Activated T-cell treated with anti-CD3 and anti-CD28 coated beads, Interleukin-2, amount 50 U/mL, for 4 hours (primary cell): ENCODE data around the gene USP15. TPM values are rescaled to one million over a fixed set of nuclear protein-coding genes. Genes with fewer than 3 reads are reported as not detected.
A peak's percentile ranks its signal among the peaks of the same experiment; 100 is the strongest.

ENCODE experiments used
- ATAC-seq, 2 donors: fragments of 200-7000 bp; cut with Tn5 transposase; one replicate each; pipeline ENCODE4 v1.10.0; 2021
- DNase-seq: peaks from one replicate; pipeline ENCODE4 v3.0.0-alpha.2; 2020
- H3K27me3 Mint-ChIP-seq: one replicate; pipeline ENCODE4 v1.8.0; 2021; ENCODE audit warnings: low read depth, mixed read lengths
- H3K36me3 Mint-ChIP-seq: one replicate; pipeline ENCODE4 v1.8.0; 2022; ENCODE audit warnings: mixed read lengths; ENCODE audit not compliant: insufficient read depth
- H3K4me1 Mint-ChIP-seq: one replicate; pipeline ENCODE4 v1.8.0; 2021; ENCODE audit warnings: low read depth, mixed read lengths
- H3K4me3 Mint-ChIP-seq: one replicate; pipeline ENCODE4 v1.8.0; 2021; ENCODE audit warnings: mild to moderate bottlenecking, moderate library complexity, mixed read lengths
- H3K9me3 Mint-ChIP-seq: one replicate; pipeline ENCODE4 v1.8.0; 2021; ENCODE audit warnings: mixed read lengths
- total RNA-seq, 3 donors: library from RNA; stranded (reverse); gene quantifications; one replicate each; pipeline ENCODE4 v1.2.1, GENCODE V29; 2021

Gene USP15
- total RNA-seq, 3 donors from 2014 or later: 82.0 to 98.2 (median 94.3) TPM

DNA sequence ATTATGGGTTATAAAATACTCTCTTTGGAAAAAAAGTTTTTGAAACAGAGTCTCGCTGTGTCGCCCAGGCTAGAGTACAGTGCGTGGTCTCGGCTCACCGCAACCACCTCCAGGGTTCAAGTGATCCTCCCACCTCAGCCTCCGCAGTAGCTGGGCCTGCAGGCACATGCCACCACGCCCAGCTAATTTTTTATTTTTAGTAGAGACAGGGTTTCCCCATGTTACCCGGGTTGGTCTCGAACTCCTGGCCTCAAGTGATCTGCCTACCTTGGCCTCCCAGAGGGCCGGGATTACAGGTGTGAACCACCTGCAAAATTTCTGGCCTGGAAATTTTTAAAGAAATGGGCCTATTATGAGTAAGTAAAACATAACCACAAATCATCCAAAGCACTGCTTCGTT is 3.8 kb downstream of the USP15 start:
- peak; percentile 12 for DNase-seq
- Mint-ChIP-seq H3K27me3 (no peaks in the 10 kb centered on the region), H3K36me3 (peaks cover 21% of the 10 kb centered on the region), H3K4me1 (peaks cover 65% of the 10 kb centered on the region), H3K9me3 (no peaks in the 10 kb centered on the region), H3K4me3 (peak overlapping the region; percentile 78)
- no peak for ATAC-seq

DNA sequence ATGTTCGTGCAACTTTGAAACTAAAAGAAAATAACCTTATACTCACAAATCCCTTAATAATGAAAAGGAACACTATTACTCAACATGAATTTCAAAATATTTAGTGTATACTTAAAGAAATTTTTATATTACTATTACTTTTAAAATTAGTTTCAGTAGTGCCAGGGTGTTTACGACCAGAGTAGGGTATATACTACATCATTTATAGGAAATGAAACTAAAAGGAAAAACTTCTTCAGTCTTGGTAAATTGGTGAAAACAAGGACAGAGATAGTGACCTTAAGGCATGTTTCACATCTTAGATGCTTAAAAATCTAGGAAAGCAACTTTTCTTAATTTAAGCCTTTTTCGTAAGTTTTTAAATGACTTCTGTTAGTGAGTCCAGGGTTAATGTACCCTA is 4.5 kb downstream of the USP15 start:
- ATAC-seq (no peak), DNase-seq (no peak)
- H3K4me3 Mint-ChIP-seq: peak overlapping the region; percentile 78
- peaks cover 68% of the 10 kb centered on the region for H3K4me1 Mint-ChIP-seq
- peaks cover 21% of the 10 kb centered on the region for H3K36me3 Mint-ChIP-seq
- no peaks in the 10 kb centered on the region for H3K9me3 Mint-ChIP-seq
- no peaks in the 10 kb centered on the region for H3K27me3 Mint-ChIP-seq

DNA sequence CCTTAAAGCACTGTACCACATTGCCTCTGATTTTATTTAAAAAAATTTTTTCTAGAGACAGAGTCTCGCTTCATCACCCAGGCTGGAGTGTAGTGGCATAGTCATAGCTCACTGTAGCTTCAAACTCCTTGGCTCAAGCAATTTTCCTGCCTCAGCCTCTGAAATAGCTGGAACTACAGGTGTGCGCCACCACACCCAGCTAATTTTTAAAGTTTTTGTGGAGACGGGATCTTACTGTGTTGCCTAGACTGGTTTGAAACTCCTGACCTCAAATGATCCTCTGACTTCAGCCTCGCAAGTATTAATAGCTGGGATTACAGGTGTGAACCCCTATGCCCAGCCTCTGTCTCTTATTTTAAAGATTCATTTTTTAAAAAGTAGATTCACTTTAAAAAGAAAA is 5.3 kb downstream of the USP15 start:
- H3K4me3 Mint-ChIP-seq: peak overlapping the region; percentile 78
- H3K27me3 Mint-ChIP-seq: no peaks in the 10 kb centered on the region
- H3K4me1 Mint-ChIP-seq: peaks cover 76% of the 10 kb centered on the region
- peaks cover 24% of the 10 kb centered on the region for H3K36me3 Mint-ChIP-seq
- DNase-seq (no peak), ATAC-seq (no peak)
- no peaks in the 10 kb centered on the region for H3K9me3 Mint-ChIP-seq

DNA sequence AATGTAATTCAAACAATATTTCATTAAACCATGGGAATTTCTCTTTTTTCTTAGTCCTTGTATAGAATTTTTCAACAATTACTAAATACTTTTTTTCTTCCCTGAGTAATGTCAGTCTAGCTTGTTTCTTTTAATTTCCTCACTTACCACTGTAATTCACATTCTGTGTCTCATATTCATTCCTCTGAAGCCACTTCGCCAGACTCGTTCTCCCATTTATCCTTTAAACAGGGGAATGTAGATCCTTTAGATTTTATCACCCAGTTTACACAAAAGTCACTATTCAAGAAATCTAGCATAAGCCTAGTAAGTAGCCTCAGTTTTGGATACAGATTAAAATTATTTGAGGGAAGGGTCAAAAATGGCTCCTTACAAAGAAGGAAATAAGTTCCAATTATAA is 6.8 kb downstream of the USP15 start:
- Mint-ChIP-seq H3K4me3 (peak overlapping the region; percentile 5), H3K4me1 (peaks cover 82% of the 10 kb centered on the region), H3K36me3 (peaks cover 27% of the 10 kb centered on the region), H3K27me3 (no peaks in the 10 kb centered on the region), H3K9me3 (no peaks in the 10 kb centered on the region)
- ATAC-seq: no peak
- no peak for DNase-seq

DNA sequence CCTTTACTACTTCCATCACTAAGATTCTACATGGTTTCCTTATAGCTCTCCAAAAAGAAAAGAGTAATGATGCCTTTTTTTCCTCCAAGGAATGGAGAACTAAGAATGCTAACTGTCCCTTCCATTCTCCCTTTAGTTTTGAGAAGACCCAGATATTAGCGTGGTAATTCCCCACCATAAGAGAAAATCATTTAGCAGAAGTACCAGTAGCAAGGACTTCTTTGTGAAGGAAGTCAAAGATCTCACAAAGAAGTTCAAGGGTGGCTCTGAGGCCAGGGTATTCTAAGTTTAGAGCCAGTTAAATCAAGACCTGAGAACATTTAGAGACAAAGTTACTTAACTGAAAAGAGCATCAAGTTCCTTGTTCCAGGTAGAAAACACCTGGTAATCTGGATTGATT is 7.3 kb downstream of the USP15 start:
- no peaks in the 10 kb centered on the region for H3K9me3 Mint-ChIP-seq
- no peak for ATAC-seq
- peaks cover 85% of the 10 kb centered on the region for H3K4me1 Mint-ChIP-seq
- peaks cover 27% of the 10 kb centered on the region for H3K36me3 Mint-ChIP-seq
- no peaks in the 10 kb centered on the region for H3K27me3 Mint-ChIP-seq
- DNase-seq: no peak
- peak overlapping the region; percentile 5 for H3K4me3 Mint-ChIP-seq

DNA sequence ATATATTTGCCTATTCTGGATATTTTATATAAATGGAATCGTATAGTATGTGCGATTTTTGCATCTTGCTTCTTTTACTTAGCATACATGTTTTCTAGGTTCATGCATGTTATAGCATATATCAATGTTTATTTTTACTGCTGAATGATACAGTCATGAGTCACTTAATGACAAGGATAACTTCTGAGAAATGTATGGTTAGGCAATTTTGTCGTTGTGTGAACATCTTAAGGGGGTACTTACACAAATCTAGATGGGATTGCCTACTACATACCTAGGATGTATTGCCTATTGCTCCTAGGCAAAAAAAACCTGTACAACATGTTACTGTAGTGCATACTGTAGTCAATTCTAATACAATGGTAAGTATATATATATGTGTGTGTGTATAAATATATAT is 8.8 kb downstream of the USP15 start:
- Mint-ChIP-seq H3K4me1 (peaks cover 85% of the 10 kb centered on the region), H3K9me3 (no peaks in the 10 kb centered on the region), H3K4me3 (peak overlapping the region; percentile 37), H3K36me3 (peaks cover 20% of the 10 kb centered on the region), H3K27me3 (no peaks in the 10 kb centered on the region)
- ATAC-seq: peak; percentile 51 to 79
- no peak for DNase-seq

DNA sequence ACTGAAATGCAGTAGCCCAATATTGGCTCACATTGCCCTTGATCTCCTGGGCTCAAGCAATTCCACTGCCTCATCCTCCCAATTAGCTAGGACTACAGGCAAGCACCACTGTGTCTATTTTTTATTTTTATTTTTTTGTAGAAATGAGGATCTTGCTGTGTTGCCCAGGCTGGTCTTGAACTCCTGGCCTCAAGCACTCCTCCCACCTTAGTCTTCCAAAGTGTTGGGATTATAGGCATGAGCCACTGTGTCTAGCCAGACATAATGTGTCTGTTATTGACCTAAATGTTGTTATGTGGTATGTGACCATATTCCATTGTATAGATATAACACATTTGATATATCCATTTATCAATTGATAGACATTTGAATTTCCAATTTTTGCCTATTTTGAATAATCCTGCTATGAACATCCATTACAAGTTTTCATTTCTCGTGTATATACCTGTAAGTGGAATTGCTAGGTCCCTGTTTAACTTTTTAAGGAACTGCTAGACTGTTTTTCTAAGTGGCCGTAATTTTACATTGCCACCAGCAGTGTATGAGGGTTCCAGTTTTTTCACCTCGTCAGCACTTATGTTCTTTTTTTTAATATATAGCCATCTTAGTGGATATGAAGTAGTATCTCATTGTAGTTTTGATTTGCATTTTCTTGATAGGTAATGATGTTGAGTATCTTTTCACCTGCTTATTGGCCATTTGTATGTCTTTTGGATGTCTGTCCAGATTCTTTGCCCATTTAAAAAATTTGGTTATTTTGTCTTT is 9.4 kb downstream of the USP15 start:
- no peak for ATAC-seq
- no peak overlapping the region for H3K4me3 Mint-ChIP-seq
- H3K4me1 Mint-ChIP-seq: peaks cover 85% of the 10 kb centered on the region
- peaks cover 19% of the 10 kb centered on the region for H3K36me3 Mint-ChIP-seq
- H3K9me3 Mint-ChIP-seq: no peaks in the 10 kb centered on the region
- no peaks in the 10 kb centered on the region for H3K27me3 Mint-ChIP-seq
- no peak for DNase-seq

DNA sequence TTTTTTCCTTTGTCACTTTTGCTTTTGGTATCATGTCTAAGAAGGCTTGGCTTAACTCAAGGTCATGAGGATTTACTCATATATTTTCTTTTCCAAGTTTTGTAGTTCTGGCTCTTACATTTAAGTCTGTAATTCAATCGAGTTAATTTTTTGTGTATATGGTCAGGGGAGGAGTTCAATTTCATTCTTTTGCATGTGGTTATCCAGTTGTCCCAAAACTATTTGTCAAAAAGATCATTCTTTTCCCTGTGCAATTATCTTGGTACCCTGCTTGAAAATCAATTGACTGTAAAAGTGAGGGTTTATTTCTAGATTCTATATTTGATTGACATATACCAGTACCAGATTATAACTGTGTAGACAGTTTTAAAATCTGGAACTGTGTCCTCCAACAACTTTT is 10.2 kb downstream of the USP15 start:
- no peaks in the 10 kb centered on the region for H3K27me3 Mint-ChIP-seq
- peaks cover 85% of the 10 kb centered on the region for H3K4me1 Mint-ChIP-seq
- peak overlapping the region; percentile 52 for H3K4me3 Mint-ChIP-seq
- H3K9me3 Mint-ChIP-seq: no peaks in the 10 kb centered on the region
- H3K36me3 Mint-ChIP-seq: peaks cover 18% of the 10 kb centered on the region
- ATAC-seq (no peak), DNase-seq (no peak)

DNA sequence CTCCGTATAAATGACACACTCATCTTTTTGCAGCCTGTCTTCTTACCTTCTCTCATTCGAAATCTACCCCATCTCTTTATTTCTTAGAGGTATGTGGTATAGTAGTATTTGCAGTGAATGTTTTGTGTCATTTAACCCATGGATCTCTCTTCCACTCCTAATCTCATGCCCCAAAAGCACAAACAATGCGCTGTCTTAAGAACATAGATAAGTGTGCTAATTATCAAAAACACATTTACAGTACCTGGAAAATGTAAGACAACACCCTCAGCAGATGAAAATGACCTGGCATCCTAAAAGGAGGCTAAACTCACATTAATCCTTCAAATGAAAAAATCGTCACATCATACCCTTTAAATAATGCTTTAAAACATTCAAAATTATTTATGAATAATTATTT is 10.7 kb downstream of the USP15 start:
- H3K27me3 Mint-ChIP-seq: no peaks in the 10 kb centered on the region
- no peak for DNase-seq
- no peaks in the 10 kb centered on the region for H3K9me3 Mint-ChIP-seq
- no peak for ATAC-seq
- H3K36me3 Mint-ChIP-seq: peaks cover 18% of the 10 kb centered on the region
- peaks cover 86% of the 10 kb centered on the region for H3K4me1 Mint-ChIP-seq
- H3K4me3 Mint-ChIP-seq: peak overlapping the region; percentile 14

DNA sequence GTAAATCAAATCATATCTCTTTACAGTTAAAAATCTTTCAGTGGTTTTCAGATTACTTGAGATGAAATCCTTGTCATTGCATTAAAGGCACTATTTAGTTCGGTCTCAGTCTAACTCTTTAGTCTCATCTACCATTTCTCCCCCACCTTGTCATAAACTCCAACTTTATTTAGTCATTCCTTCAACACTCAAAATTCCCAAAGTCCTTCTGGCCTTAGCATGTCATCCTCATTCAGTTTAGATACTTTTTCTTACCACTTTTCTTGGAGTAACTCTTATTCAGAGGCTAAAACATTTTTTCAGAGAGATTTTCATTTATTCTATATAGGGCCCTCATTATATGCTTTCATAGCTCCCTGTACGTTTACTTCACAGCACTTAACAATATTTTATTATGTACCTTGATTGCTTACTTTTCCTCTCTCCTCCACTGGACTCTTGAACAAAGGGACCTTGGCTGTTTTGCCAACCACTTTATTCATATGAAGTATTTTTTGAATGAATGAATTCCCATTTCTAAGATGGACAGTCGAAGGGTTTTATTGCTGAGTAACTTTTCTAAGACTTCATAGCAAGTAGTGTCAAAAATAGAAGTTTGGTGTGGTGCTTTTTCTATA is 12.8 kb downstream of the USP15 start:
- peaks cover 82% of the 10 kb centered on the region for H3K4me1 Mint-ChIP-seq
- peak overlapping the region; percentile 34 for H3K4me3 Mint-ChIP-seq
- peaks cover 16% of the 10 kb centered on the region for H3K36me3 Mint-ChIP-seq
- no peaks in the 10 kb centered on the region for H3K27me3 Mint-ChIP-seq
- DNase-seq: no peak
- no peak for ATAC-seq
- no peaks in the 10 kb centered on the region for H3K9me3 Mint-ChIP-seq

DNA sequence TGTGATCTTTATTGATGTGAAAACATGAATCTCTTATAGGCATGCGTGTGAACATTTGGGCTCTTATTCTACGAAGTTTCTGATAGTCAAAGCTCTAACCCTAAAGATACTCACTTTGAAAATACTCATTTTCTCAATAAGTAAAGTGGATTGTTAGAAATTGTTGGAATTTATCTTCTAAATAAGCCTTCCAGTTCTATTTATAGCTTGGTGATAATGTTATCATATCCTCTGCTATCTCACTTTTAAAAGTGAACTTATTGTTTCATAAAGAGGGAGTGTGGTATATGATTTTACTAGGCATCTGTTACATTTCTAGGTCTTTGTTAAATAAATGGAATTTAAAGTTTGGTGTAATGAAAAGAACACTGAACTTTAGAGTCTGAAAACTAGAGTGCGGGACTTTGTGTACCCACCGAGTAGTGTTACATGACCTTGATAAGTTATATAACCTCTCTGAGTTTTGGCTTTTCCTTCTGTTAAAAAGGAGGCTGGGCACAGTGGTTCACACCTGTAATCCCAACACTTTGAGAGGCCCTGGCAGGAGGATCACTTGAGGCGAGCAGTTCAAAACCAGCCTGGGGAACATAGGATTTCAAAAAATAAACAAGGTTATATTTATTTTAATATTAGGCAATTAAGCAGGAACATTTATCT is 13.6 kb downstream of the USP15 start:
- no peaks in the 10 kb centered on the region for H3K9me3 Mint-ChIP-seq
- H3K4me1 Mint-ChIP-seq: peaks cover 77% of the 10 kb centered on the region
- H3K4me3 Mint-ChIP-seq: peak overlapping the region; percentile 19

DNA sequence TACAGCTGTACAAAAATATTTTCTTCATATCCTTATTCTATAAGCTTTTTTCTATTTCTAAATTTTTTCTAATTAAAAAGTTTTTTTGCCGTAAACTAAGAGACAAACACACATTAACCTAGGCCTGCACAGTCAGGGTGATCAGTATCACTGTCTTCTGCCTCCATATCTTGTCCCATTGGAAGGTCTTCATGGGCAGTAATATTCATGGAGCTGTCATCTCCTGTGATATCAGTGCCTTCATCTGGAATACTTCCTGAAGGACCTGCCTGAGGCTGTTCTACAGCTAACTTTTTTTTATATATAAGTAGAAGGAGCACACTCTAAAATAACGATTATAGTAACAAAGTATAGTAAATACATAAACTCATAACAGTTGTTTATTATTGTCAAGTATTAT is 17.8 kb downstream of the USP15 start:
- Mint-ChIP-seq H3K27me3 (no peaks in the 10 kb centered on the region), H3K9me3 (no peaks in the 10 kb centered on the region), H3K36me3 (peaks cover 24% of the 10 kb centered on the region), H3K4me1 (peaks cover 80% of the 10 kb centered on the region), H3K4me3 (no peak overlapping the region)
- ATAC-seq: no peak
- no peak for DNase-seq

More for the DNA sequence above, 13.6 kb downstream of the USP15 start:
- Mint-ChIP-seq H3K36me3 (peaks cover 14% of the 10 kb centered on the region), H3K27me3 (no peaks in the 10 kb centered on the region)
- DNase-seq: no peak
- ATAC-seq: no peak

DNA sequence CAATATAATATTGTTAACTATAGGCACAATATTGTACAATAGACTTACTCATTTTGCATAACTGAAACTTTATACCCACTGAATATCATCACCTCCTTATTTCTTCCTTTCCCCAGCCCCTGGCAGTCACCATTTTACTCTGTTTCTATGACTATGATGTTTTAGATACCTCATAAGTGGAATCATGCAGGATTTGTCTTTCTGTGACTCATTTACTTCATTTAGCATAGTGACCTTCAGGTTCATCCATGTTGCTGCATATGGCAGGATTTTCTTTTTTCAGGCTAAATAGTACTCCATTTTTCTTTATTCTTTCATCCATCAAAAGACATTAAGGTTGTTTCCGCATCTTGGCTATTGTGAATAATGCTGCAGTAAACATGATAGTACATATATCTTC is 18.9 kb downstream of the USP15 start:
- Mint-ChIP-seq H3K27me3 (no peaks in the 10 kb centered on the region), H3K36me3 (peaks cover 25% of the 10 kb centered on the region), H3K4me3 (no peak overlapping the region), H3K9me3 (no peaks in the 10 kb centered on the region), H3K4me1 (peaks cover 76% of the 10 kb centered on the region)
- ATAC-seq: peak; percentile 75 to 80
- DNase-seq: no peak

DNA sequence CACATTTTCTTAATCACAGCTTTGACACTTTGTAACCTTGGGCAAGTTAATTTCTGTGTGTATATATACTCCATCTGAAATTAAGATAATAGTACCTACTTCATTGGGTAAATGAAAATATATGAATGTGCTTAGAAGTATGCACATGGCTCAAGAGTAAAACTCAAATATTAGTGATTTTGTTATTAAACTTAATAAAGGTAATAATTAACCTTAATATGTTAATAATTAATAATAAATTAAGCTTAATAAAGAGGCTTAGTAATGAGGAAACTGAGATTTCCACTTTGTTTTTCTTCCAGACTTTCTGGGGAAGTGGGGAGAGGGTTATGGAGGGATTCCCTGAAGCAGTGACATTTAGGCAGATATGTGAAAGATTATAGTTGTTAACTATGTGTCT is 19.8 kb downstream of the USP15 start:
- no peak for DNase-seq
- peaks cover 20% of the 10 kb centered on the region for H3K36me3 Mint-ChIP-seq
- H3K4me1 Mint-ChIP-seq: peaks cover 68% of the 10 kb centered on the region
- ATAC-seq: no peak
- H3K9me3 Mint-ChIP-seq: no peaks in the 10 kb centered on the region
- H3K27me3 Mint-ChIP-seq: no peaks in the 10 kb centered on the region
- H3K4me3 Mint-ChIP-seq: no peak overlapping the region
